ENCODE data around the gene RBBP6.
"Not testable (repeated sequence)": the region's sequence is repeated elsewhere in the genome, so short reads cannot be mapped to it uniquely, and the experiment has no call there.

The RBBP6 gene

DNA sequence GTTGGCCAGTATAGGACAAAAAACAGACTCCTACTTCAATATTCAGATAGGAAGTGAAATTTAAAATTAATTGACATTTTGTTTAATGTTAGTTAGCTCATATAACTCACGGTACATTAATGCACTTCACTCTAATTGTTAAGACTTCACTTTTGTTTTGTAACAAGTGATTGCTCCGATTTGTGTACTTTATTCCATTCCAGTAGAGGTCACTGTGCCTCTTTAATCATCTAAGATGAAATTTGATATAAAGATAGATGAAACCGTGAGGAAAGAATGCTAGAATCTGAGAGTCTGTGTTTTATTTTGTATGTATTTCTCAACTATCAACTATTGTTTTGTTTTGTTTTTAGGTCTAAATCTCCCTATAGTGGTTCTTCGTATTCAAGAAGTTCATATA lies 29.0 kb downstream of the RBBP6 start:
- H3K4me3 ChIP-seq (ENCODE audit: low read length), result no peak overlapping the region
- TF ChIP-seq, protein P1, sequence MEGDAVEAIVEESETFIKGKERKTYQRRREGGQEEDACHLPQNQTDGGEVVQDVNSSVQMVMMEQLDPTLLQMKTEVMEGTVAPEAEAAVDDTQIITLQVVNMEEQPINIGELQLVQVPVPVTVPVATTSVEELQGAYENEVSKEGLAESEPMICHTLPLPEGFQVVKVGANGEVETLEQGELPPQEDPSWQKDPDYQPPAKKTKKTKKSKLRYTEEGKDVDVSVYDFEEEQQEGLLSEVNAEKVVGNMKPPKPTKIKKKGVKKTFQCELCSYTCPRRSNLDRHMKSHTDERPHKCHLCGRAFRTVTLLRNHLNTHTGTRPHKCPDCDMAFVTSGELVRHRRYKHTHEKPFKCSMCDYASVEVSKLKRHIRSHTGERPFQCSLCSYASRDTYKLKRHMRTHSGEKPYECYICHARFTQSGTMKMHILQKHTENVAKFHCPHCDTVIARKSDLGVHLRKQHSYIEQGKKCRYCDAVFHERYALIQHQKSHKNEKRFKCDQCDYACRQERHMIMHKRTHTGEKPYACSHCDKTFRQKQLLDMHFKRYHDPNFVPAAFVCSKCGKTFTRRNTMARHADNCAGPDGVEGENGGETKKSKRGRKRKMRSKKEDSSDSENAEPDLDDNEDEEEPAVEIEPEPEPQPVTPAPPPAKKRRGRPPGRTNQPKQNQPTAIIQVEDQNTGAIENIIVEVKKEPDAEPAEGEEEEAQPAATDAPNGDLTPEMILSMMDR (conservative IDR thresholded peaks at IDR 0.05; ENCODE audit: low read length), result peak; percentile 54
- DNase-seq (ENCODE audit: low read depth), result peak; percentile 43

DNA sequence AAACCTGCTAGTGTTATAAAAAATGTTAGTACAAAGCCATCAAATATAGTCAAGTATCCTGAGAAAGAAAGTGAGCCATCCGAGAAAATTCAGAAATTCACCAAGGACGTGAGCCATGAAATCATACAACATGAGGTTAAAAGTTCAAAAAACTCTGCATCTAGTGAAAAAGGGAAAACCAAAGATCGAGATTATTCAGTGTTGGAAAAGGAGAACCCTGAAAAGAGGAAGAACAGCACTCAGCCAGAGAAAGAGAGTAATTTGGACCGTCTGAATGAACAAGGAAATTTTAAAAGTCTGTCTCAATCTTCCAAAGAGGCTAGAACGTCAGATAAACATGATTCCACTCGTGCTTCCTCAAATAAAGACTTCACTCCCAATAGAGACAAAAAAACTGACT lies 31.7 kb downstream of the RBBP6 start:
- no peak for DNase-seq (ENCODE audit: low read depth)
- TF ChIP-seq, protein P1 (conservative IDR thresholded peaks at IDR 0.05; ENCODE audit: low read length), result no peak

DNA sequence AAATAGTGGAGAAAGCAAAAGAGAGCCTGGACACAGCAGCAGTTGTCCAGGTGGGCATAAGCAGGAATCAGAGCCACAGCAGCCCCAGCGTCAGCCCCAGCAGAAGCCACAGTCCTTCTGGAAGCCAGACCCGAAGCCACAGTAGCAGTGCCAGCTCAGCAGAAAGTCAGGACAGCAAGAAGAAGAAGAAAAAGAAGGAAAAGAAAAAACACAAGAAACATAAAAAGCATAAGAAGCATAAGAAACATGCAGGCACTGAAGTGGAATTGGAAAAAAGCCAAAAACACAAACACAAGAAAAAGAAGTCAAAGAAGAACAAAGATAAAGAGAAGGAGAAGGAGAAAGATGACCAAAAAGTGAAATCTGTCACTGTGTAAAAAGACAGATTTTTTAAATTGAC lies 32.7 kb downstream of the RBBP6 start:
- TF ChIP-seq, protein P1 (conservative IDR thresholded peaks at IDR 0.05; ENCODE audit: low read length), result no peak
- no peak overlapping the region for H3K4me3 ChIP-seq (ENCODE audit: low read length)
- no peak for DNase-seq (ENCODE audit: low read depth)

More for the DNA sequence above, 31.7 kb downstream of the RBBP6 start:
- H3K4me3 ChIP-seq (ENCODE audit: low read length), result no peak overlapping the region

DNA sequence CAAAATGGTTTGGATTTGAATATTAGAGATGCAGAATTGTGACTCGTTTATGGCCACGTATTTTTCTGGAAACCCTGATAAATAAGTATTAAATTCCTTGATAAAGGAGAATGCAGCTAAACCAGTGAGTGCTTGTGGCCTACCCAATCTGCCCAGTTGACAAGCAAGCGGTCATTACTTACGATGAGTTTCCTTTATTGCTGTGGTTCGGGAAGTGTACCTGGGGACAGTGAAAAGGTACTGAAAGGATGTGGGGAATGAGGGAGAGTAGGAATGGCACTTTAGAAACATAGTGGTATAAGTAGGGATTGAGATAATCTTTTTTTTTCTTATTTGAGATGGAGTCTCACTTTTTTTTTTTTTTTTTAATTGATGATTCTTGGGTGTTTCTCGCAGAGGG lies 33.8 kb downstream of the RBBP6 start:
- TF ChIP-seq, protein P1 (conservative IDR thresholded peaks at IDR 0.05; ENCODE audit: low read length), result no peak
- no peak for DNase-seq (ENCODE audit: low read depth)
- no peak overlapping the region for H3K4me3 ChIP-seq (ENCODE audit: low read length)

DNA sequence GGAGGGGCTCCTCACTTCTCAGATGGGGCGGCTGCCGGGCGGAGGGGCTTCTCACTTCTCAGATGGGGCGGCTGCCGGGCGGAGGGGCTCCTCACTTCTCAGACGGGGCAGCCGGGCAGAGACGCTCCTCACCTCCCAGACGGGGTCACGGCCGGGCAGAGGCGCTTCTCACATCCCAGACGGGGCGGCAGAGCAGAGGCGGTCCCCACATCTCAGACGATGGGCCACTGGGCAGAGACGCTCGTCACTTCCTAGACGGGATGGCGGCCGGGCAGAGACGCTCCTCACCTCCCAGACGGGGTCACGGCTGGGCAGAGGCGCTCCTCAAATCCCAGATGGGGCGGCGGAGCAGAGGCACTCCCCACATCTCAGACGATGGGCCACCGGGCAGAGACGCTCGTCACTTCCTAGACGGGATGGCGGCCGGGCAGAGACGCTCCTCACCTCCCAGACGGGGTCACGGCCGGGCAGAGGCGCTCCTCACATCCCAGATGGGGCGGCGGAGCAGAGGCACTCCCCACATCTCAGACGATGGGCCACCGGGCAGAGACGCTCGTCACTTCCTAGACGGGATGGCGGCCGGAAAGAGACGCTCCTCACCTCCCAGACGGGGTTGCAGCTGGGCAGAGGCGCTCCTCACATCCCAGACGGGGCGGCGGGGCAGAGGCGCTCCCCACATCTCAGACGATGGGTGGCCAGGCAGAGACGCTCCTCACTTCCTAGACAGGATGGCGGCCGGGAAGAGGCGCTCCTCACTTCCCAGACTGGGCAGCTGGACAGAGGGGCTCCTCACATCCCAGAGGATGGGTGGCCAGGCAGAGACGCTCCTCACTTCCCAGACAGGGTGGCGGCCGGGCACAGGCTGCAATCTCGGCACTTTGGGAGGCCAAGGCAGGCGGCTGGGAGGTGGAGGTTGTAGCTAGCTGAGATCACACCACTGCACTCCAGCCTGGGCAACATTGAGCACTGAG lies 35.4 kb downstream of the RBBP6 start:
- H3K4me3 ChIP-seq (ENCODE audit: low read length); DNase-seq (ENCODE audit: low read depth): not testable (repeated sequence)

DNA sequence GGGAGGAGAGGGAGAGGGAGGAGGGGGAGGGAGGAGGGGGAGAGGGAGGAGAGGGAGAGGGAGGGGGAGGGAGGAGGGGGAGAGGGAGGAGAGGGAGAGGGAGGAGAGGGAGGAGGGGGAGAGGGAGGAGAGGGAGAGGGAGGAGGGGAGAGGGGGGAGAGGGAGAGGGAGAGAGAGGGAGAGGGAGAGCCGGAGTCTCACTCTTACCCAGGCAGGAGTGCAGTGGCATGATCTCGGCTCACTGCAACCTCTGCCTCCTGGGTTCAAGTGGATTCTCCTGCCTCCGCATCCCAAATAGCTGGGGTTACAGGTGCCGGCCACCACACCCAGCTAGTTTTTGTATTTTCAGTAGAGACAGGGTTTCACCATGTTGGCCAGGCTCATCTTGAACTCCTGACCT lies 36.4 kb downstream of the RBBP6 start:
- not testable (repeated sequence) for DNase-seq (ENCODE audit: low read depth); H3K4me3 ChIP-seq (ENCODE audit: low read length)

DNA sequence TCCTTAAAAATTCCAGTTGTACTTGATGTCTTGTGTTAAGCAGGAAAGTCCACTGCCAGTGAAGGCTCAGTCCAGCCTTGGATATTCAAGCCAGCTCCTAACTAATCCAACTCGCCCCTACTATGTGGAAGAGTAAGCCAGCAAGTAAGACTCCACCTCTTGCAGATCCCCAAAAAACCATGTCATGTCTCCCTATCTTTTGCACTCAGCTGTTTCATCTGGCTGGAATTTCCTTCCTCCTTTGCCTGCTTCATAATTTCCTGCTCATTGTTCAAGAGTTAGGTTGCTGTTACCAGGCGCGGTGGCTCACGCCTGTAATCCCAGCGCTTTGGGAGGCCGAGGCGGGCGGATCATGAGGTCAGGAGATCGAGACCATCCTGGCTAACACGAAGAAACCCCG lies 37.8 kb downstream of the RBBP6 start:
- TF ChIP-seq, protein P1 (conservative IDR thresholded peaks at IDR 0.05; ENCODE audit: low read length), result no peak
- no peak overlapping the region for H3K4me3 ChIP-seq (ENCODE audit: low read length)
- DNase-seq (ENCODE audit: low read depth), result no peak

DNA sequence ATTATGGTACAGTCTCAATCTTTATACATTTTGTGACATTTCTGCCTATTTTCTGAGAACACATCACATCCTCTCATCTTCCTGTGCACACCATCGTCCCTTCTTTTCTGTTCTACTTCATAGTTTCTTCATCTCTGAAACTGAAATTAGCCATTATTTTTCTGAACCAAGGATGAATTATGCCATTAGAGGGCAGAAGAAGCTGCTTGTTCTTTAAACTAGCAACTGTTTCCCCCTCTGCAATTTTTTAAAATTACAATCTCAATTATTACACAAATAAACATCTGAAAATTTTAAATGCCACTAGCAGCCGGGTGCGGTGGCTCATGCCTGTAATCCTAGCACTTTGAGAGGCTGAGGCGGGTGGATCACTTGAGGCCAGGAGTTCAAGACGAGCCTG lies 41.3 kb downstream of the RBBP6 start:
- TF ChIP-seq, protein P1 (conservative IDR thresholded peaks at IDR 0.05; ENCODE audit: low read length), result peak; percentile 64
- H3K4me3 ChIP-seq (ENCODE audit: low read length), result no peak overlapping the region
- DNase-seq (ENCODE audit: low read depth), result peak; percentile 54

Data from AG10803 (cell line).